Stimulated activated CD4-positive, alpha-beta T cell treated with anti-CD3 and anti-CD28 coated beads, Interleukin-4, amount 100 ng/mL, for 48 hours (primary cell): ENCODE data around the gene LRRC28.

Experiments used
- DNase-seq, 2 donors: peaks; one replicate each; pipeline ENCODE4 v3.0.0-alpha.2; 2020; ENCODE audit warnings: low read depth in 2 of 2

Gene LRRC28

DNA sequence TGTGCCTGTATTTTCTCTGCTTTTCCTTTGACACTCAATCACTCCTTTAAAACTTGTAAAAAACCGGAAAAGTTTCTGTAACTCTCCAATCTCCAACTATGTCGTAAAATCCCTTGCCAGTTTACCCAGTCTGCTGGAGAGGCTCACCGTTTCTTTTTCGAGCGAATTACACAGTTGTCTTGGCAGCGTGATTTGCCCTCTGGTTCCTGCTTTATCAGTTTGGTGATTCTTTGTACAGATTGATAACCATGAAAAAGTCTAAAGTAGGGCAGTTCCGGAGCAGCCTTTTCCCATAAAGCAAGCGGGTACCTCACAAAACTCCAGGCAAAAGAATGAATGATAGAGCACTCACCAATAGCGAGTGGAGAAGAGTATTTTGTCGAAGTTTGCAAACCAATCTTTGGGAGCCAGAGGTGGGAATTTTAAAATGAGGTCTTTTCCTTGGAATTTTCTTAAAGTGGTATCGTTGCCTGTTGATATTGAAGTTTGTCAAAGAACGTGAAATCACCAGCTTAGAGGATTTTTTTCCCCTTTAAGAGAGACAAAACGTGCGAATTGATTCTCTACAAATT is 1.9 kb upstream of the LRRC28 start, which contains the start of gene TTC23:
Gene TTC23 (minus strand): TSS at position 312 of the 572 bp plus-strand sequence. CDS start 20,869 bp downstream, outside the sequence.
- no peak for DNase-seq

- no peak for DNase-seq
Observed at GRCh38 chr15:99250001-99250400, 1.3 kb upstream of the LRRC28 start.

- DNase-seq: no peak
Observed at GRCh38 chr15:99250494-99250856, 806 bp upstream of the LRRC28 start.

DNA sequence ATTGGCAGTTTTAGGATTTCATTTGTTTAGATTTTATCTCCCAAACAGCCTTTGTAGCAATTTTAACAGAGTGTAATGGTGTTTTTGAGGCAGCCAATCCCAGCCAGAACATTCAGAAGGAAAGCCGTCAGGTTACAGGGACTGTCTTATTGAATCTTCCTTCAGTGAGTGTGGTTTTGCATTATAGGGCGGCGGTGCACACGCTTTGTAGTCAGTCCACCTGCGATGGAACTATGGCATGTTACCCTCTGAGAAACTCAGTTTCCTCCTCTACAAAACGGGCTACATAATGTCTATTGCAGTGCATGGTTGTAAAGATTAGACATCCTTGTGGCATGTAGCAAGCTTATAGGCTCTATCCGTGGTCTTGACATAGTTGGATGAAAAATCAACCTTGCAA is 1.0 kb downstream of the LRRC28 start:
- DNase-seq: no peak

- DNase-seq: no peak
Observed at GRCh38 chr15:99253381-99254090, 2.3 kb downstream of the LRRC28 start.

GRCh38 chr15:99257107-99257750 is 5.9 kb downstream of the LRRC28 start:
- DNase-seq: no peak

- DNase-seq: no peak
Observed at GRCh38 chr15:99264125-99264524, 12.8 kb downstream of the LRRC28 start.

DNA sequence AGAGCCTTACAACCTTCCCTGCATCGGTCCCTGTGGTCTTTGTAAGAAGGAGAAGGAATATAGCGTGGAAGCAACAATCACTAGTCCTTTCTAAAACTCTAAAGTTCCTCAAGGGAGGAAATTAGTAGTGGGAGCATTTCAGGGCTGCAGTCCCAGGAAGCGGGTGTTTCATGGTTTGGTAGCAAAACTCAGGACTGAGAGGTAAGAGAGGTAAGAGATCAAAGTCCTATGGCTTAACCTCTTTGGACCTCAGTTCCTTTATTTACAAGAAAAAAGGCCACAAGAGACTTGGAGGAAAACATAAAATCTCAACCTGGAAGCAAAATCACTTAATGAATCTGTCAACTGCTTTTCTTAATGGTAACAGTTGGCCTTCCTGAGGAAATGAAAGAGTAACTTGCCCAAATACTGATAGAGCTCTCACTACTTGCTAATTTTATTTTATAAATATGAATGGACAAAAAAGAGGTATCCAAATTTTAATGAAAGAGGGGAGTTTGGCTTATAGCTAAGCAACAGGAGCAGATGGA is 14.3 kb downstream of the LRRC28 start:
- DNase-seq: no peak

DNA sequence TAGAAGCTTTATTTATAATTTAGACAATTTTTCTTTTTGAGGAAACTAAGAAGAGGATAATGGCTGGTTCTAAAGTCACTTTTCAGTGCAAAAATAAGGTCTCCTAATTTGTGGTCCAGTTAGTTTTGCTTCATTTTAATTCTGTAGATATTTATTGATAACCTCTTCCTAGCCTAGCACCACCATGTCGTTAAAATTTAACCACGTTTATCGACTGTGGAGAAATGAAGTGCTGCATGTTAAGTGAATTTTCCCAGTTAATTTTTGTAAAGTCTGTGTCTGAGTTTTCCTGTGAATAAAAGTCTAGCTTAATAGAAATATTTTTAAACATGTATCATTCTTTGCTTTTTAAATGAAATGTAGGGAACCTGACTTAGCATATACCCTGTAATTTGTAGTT is 16.7 kb downstream of the LRRC28 start:
- no peak for DNase-seq

- no peak for DNase-seq
Observed at GRCh38 chr15:99268431-99268830, 17.1 kb downstream of the LRRC28 start.

DNA sequence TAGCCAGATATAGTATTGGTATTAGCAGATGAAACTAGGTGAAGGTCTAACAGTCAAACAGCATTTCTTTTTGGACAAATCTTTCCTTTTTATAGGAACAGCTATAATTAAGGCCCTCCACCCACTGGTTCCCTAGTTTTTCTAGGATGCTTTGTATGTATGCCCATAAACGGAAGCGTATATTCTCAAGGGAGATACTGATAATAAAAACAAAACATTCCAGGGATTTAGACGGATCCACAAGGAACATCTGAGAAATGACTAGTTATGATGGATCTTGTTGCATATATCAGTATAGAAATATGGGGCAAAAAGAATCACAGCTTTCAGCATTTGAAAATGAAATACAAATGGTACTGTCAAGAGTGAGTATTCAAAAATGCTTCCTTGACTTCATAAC is 22.5 kb downstream of the LRRC28 start:
- DNase-seq: no peak

- DNase-seq: no peak
Observed at GRCh38 chr15:99275061-99275460, 23.8 kb downstream of the LRRC28 start.

GRCh38 chr15:99275525-99276128 is 24.3 kb downstream of the LRRC28 start:
- no peak for DNase-seq

DNA sequence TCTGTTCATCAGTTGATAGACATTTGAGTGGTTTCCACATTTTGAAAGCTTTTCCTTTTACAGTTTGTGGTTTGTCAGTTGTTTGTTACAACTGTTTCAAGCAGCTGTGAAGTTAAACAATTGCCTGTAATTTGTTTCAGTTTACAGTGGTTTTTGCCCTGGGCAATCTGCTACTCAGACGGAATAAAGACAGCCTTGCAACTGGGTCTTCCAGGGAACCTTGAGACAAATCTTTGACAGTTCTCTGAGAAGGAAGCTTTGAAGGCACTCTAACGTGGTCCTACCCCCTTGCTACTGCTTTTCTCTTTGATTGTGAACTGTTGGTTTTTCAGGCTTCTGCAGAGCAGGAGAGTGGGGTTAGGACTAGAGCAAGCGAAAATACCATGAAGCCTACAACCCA is 28.0 kb downstream of the LRRC28 start:
- DNase-seq: no peak

- DNase-seq: no peak
Observed at GRCh38 chr15:99279827-99280226, 28.5 kb downstream of the LRRC28 start.

DNA sequence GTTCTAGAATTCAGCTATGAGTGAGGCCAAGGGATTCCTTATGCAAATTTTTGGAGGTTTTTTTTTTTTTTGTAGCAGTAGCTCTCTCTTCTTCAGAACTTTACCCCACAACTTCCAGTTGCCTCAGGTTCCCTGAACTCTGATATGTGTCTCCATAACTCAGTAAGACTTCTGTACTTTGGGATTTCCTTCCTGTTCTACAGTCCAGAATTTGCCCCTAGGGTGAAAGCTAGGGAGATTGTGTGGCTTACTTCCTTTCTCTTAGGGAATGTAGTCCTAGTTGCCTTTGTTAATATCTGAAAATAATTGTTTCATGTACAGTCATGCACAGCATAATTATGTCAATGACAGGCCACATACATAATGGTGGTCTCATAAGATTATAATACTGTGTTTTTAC is 30.8 kb downstream of the LRRC28 start:
- DNase-seq: no peak

DNA sequence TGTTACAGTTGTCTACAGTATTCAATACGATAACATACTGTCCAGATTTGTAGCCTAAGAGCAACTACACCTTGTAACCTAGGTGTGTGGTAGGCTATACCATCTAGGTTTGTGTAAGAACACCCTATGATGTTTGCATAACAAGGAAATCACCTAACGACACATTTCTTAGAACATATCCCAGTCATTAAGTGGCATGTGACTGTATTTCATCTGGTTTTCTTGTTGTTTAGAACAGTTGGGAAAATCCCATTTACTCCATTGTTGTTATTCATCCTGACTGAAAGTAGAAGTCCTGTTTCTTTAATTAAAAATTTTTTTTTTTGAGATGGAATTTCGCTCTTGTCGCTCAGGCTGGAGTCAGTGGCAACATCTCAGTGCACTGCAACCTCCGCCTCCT is 31.3 kb downstream of the LRRC28 start:
- DNase-seq: no peak

GRCh38 chr15:99283717-99284116 is 32.4 kb downstream of the LRRC28 start:
- no peak for DNase-seq

DNA sequence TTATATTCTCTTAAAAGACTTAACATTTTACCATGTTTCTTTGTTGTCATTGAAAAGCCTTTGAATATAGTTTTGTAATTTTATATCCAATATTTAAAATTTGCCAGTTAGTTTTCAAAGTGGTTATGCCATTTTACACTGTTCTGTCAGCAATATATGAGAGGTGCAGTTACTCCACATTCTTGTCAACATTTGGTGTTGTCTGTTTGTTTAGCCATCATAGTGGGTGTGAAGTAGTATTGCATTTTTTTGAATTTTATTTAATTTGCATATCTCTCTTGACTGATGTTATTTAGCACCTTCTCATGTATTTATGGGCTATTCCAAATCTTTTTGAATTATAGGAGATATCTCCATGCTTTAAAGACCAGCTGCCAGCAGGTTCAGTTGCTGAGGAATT is 40.4 kb downstream of the LRRC28 start:
- DNase-seq: no peak

- no peak for DNase-seq
Observed at GRCh38 chr15:99295840-99296239, 44.6 kb downstream of the LRRC28 start.

GRCh38 chr15:99296386-99296785 is 45.1 kb downstream of the LRRC28 start:
- DNase-seq: no peak

DNA sequence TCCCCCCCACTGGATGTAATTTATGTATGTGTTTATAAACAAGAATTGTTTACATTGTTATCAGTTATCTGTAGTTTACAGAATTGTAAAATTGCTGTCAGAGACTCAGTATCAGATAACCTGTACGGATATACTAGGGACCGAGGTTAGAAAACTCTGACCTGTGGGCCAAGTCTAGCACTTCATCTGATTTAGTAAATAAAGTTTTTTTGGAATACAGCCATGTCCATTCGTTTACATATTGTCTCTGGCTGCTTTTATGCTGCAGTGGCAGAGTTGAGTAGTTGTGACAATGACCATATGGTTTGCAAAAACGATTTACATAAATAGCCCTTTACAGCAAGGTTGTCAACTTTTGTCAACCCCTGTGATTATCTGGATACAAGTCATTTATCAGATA is 52.6 kb downstream of the LRRC28 start:
- no peak for DNase-seq
